CD4-positive, alpha-beta memory T cell (primary cell): ENCODE results near the gene SLC22A23. TPM values are rescaled to one million over a fixed set of nuclear protein-coding genes. Genes with fewer than 3 reads are reported as not detected.

Experiments used
- CTCF ChIA-PET: fragments of 350-600 bp; sonication (Branson Sonifier 250); formaldehyde crosslinking; loops from one replicate; lab custom pipeline; 2021; ENCODE audit warnings: inconsistent platforms; ENCODE audit not compliant: partially characterized antibody; lab: Charles Lee
- POLR2A ChIA-PET: fragments of 350-600 bp; sonication (Branson Sonifier 250); formaldehyde crosslinking; loops from one replicate; lab custom pipeline; 2021; ENCODE audit not compliant: partially characterized antibody; lab: Charles Lee
- DNase-seq, 5 donors: peaks; one replicate each; pipeline versions ENCODE4 v3.0.0 to v3.0.0-alpha.2; 2020 to 2022; ENCODE audit warnings: mixed read lengths in 1 of 5
- H3K27ac ChIP-seq: one replicate; pipeline ENCODE4 v1.7.0; 2013; ENCODE audit warnings: low read depth, low read length
- H3K27me3 ChIP-seq: 2 replicates; pipeline ENCODE4 v1.7.0; 2013; ENCODE audit warnings: mild to moderate bottlenecking, low read length, moderate library complexity; ENCODE audit not compliant: insufficient read depth
- H3K36me3 ChIP-seq: 2 replicates; pipeline ENCODE4 v1.7.0; 2013; ENCODE audit warnings: mild to moderate bottlenecking, low read length, moderate library complexity; ENCODE audit not compliant: insufficient read depth
- H3K4me1 ChIP-seq: 2 replicates; pipeline ENCODE4 v1.7.0; 2013; ENCODE audit warnings: mild to moderate bottlenecking, low read length, moderate library complexity; ENCODE audit not compliant: insufficient read depth
- H3K4me3 ChIP-seq, 2 donors: one replicate each; pipeline ENCODE4 v1.7.0; 2013; ENCODE audit warnings: low read length in 2 of 2, mild to moderate bottlenecking in 1 of 2
- H3K9me3 ChIP-seq, 2 donors: one replicate each; pipeline ENCODE4 v1.7.0; 2013; ENCODE audit warnings: low read length in 2 of 2, control low read depth in 1 of 2; ENCODE audit not compliant: control insufficient read depth in 1 of 2
- H3K27ac Mint-ChIP-seq, 7 donors: one replicate each; pipeline ENCODE4 v1.8.0; 2020 to 2021; ENCODE audit warnings: mixed read lengths in 7 of 7, mild to moderate bottlenecking in 6 of 7, inconsistent platforms in 3 of 7, moderate library complexity in 3 of 7
- H3K27me3 Mint-ChIP-seq, 2 donors: one replicate each; pipeline ENCODE4 v1.8.0; 2020 to 2021; ENCODE audit warnings: mixed read lengths in 2 of 2
- H3K36me3 Mint-ChIP-seq, 2 donors: one replicate each; pipeline ENCODE4 v1.8.0; 2020 to 2021; ENCODE audit warnings: mixed read lengths in 2 of 2, inconsistent platforms in 1 of 2, mild to moderate bottlenecking in 1 of 2
- H3K4me1 Mint-ChIP-seq, 4 donors: one replicate each; pipeline ENCODE4 v1.8.0; 2020 to 2021; ENCODE audit warnings: mixed read lengths in 4 of 4, mild to moderate bottlenecking in 1 of 4
- H3K4me3 Mint-ChIP-seq, 8 donors: one replicate each; pipeline ENCODE4 v1.8.0; 2020 to 2021; ENCODE audit warnings: mixed read lengths in 8 of 8, mild to moderate bottlenecking in 7 of 8, moderate library complexity in 6 of 8, inconsistent platforms in 3 of 8
- H3K9me3 Mint-ChIP-seq, 8 donors: one replicate each; pipeline ENCODE4 v1.8.0; 2020 to 2021; ENCODE audit warnings: mixed read lengths in 8 of 8, mild to moderate bottlenecking in 5 of 8, inconsistent platforms in 3 of 8, moderate library complexity in 1 of 8
- intact Hi-C: fragments of 100-400 bp; cut with micrococcal nuclease; formaldehyde crosslinking; loops from one replicate; pipeline ENCODE4 v1.15.1; 2023
- polyA plus RNA-seq, 2 donors: library from polyadenylated mRNA; unstranded; fragments of 300-500 nt; fragmentation: Illumina TruSeq; gene quantifications; one replicate each; pipeline ENCODE4 v1.2.3, GENCODE V29; 2021
- total RNA-seq, 2 experiments: library from RNA; stranded (reverse); gene quantifications; one replicate each; pipeline ENCODE4 v1.2.3, GENCODE V29; 2021

The SLC22A23 gene
- total and polyA plus RNA-seq, 4 experiments from 2014 or later, result 0.32 to 12.5 (median 5.7) TPM

DNA sequence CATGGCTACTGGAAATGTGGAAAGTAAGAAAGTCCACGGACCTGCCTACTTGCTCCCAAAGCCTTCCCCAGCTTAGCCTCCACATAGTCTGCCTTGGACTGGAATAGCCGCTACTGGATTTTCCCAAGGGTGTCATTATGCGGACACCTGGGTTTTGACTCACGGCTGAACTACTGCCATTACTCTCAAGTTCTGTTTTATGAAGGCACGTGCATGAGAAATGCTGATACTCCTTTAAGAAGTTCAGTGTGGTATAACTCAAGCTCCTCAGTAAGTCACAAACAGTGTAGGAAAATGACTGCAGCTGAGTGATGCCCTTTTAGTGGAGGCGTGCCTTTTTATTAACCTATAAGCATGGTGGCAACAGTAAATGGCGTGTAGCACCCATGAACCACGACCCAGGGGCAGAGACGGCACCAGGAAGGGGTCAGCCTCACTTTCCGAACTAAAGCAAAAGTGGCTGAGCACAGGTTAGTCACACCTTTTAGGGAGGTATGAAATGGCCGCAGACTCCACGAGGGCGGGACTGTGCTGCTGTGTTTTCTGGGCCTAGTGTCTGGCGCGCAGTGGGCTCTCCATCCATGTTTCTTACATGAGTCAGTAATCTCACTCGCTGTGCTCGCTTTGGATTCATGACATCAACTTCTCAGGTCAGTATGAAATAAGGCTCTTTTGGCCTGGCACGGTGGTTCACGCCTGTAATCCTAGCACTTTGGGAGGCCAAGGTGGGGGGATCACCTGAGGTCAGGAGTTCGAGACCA lies 174.2 kb downstream of the SLC22A23 start:
- Mint-ChIP-seq H3K9me3 (no peaks in the 10 kb centered on the region), H3K36me3 (peaks cover 0 to 21% of the 10 kb centered on the region in 2 donors), H3K27me3 (no peaks in the 10 kb centered on the region), H3K4me1 (peaks cover 4 to 10% (median 6%) of the 10 kb centered on the region in 4 donors), H3K27ac (no peak overlapping the region), H3K4me3 (no peak overlapping the region)
- no peak for DNase-seq
- intact Hi-C loops, result no loop called here
- Histone ChIP-seq H3K4me3 (no peak overlapping the region), H3K27ac (no peak overlapping the region), H3K9me3 (no peaks in the 10 kb centered on the region), H3K36me3 (peaks cover 6% of the 10 kb centered on the region), H3K27me3 (no peaks in the 10 kb centered on the region), H3K4me1 (peaks cover 3% of the 10 kb centered on the region)
- CTCF ChIA-PET, result interaction anchor here (0.7 to 16.9 kb wide), 3 partner anchors 10 to 449 kb away, joined by 3 to 242 read pairs (median 5); no protein-coding TSS in a partner anchor
- POLR2A ChIA-PET, result no interaction called here

DNA sequence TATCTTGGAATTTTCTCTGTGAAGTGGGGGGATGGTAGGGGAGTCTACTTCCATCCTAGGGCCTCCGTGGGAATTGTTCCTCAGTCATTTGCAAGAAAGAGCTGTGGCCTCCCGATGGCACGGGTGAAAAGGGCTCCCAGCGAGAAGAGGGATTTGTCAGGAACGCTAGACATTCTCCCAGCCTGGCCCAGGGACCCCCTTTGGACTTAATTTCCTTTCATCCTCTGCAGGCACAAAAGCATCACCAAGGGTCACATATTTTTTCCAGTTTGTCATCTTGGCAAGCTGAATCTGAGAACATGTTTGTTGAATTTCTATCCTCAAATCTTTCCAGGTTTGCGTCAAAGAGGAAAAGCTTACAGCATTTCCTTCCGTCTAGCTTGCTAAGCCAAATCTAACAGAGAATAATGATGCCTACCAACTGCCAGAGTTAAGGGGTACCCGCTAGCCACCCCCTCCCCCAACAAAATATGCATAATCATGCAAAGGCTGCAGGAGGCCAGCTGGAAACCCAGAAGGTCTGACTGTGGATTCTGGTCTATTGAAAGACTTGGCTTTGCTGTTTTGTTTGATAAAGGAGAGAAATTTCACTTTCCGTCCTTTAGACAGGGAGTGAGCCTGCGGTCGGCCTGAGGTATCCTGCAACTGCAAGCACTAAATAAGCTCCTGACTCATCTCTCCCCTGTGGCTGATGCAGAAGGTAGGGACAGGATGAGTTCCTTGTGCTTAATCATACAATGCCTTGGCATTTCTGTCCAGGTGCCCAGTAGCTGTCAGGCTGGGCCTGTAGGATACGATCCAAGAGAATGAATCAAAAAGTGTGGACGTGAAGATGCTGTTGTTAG lies 175.0 kb downstream of the SLC22A23 start:
- H3K27me3 Mint-ChIP-seq, result no peaks in the 10 kb centered on the region
- no peaks in the 10 kb centered on the region for H3K9me3 Mint-ChIP-seq
- Histone ChIP-seq H3K36me3 (peaks cover 6% of the 10 kb centered on the region), H3K9me3 (no peaks in the 10 kb centered on the region), H3K27ac (no peak overlapping the region), H3K4me1 (peaks cover 3% of the 10 kb centered on the region), H3K27me3 (no peaks in the 10 kb centered on the region), H3K4me3 (no peak overlapping the region)
- H3K4me3 Mint-ChIP-seq, result no peak overlapping the region
- ChIA-PET CTCF (interaction anchor here (0.7 to 16.9 kb wide), 6 partner anchors 9 to 449 kb away, joined by 3 to 242 read pairs (median 5); no protein-coding TSS in a partner anchor), POLR2A (no interaction called here)
- peaks cover 4 to 8% (median 6%) of the 10 kb centered on the region in 4 donors for H3K4me1 Mint-ChIP-seq
- intact Hi-C loops, result no loop called here
- peak overlapping the region in 2 of 7 donors; percentile 8 to 10 for H3K27ac Mint-ChIP-seq
- peaks cover 0 to 23% of the 10 kb centered on the region in 2 donors for H3K36me3 Mint-ChIP-seq
- DNase-seq, result no peak

DNA sequence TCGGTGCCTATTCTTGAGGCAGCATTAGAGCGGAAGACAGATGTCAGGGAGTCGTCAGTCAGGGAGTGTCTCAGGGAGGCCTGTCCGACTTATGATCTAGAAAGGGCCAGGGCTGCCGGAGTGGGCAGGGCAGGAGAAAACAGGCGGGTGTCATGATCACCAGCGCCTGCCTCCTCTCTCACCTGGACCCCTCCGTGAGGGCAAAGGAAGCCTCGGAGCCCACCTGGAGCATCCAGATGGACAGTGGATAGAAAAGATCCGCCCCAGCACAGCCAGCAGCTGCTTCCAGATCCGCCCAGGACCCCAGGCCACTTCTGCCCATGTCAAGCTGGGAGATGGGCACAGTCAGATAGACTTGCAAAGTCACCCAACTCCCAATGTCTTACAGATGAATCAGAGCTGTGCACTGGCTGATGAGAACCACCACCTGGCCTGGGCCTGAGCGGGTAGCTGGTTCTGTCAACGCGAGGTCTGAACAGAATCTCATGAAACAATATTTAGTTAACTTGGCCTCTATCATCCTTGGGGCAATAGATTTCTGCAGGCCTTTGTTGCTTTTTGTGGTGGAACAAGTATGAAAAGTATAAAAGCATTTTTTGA lies 175.9 kb downstream of the SLC22A23 start:
- no peak for DNase-seq
- POLR2A ChIA-PET, result no interaction called here
- intact Hi-C loops, result no loop called here

DNA sequence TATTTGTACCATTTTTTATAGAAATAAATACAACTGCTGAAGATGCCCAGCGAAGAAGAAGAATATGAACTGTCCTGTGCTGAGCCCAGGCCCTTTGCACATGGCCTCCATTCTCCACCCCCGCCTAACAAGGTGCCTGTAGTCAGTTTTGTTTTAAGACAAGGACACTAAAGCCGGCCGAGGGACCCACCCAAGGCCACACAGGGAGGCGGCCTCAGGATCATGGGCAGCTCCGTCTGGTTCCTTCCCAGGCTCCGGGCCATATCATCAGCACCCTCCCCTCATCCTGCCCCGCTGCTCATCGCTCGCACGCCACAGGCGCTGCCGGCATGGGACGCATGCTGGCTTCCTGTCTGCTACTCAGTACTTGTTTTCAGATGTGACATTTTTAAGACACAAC lies 176.8 kb downstream of the SLC22A23 start:
- H3K27ac Mint-ChIP-seq, result no peak overlapping the region
- Histone ChIP-seq H3K9me3 (no peaks in the 10 kb centered on the region), H3K4me1 (peaks cover 3% of the 10 kb centered on the region), H3K27me3 (no peaks in the 10 kb centered on the region), H3K36me3 (peaks cover 6% of the 10 kb centered on the region), H3K4me3 (no peak overlapping the region), H3K27ac (no peak overlapping the region)
- no peak overlapping the region for H3K4me3 Mint-ChIP-seq
- CTCF ChIA-PET, result interaction anchor here (0.6 to 16.9 kb wide), 22 partner anchors 10 to 742 kb away, joined by 3 to 242 read pairs (median 4); partner anchors contain the start of genes FAM50B and SLC22A23
- POLR2A ChIA-PET, result interaction anchor here (1.0 to 1.3 kb wide), 3 partner anchors 123 to 453 kb away, joined by 3 to 5 read pairs (median 4); partner anchors contain the start of gene TUBB2A
- H3K9me3 Mint-ChIP-seq, result no peaks in the 10 kb centered on the region
- H3K4me1 Mint-ChIP-seq, result peaks cover 4 to 15% (median 5%) of the 10 kb centered on the region in 4 donors
- peaks cover 0 to 22% of the 10 kb centered on the region in 2 donors for H3K36me3 Mint-ChIP-seq
- DNase-seq, result no peak
- H3K27me3 Mint-ChIP-seq, result no peaks in the 10 kb centered on the region
- intact Hi-C loops, result no loop called here

More for the DNA sequence above, 175.9 kb downstream of the SLC22A23 start:
- Mint-ChIP-seq H3K36me3 (peaks cover 0 to 26% of the 10 kb centered on the region in 2 donors), H3K4me3 (no peak overlapping the region), H3K4me1 (peaks cover 4 to 14% (median 5%) of the 10 kb centered on the region in 4 donors), H3K27me3 (no peaks in the 10 kb centered on the region), H3K9me3 (no peaks in the 10 kb centered on the region), H3K27ac (no peak overlapping the region)
- CTCF ChIA-PET, result interaction anchor here (0.6 to 16.9 kb wide), 7 partner anchors 9 to 450 kb away, joined by 3 to 242 read pairs (median 4); no protein-coding TSS in a partner anchor
- Histone ChIP-seq H3K9me3 (no peaks in the 10 kb centered on the region), H3K4me1 (peaks cover 3% of the 10 kb centered on the region), H3K36me3 (peaks cover 6% of the 10 kb centered on the region), H3K27ac (no peak overlapping the region), H3K27me3 (no peaks in the 10 kb centered on the region), H3K4me3 (no peak overlapping the region)

DNA sequence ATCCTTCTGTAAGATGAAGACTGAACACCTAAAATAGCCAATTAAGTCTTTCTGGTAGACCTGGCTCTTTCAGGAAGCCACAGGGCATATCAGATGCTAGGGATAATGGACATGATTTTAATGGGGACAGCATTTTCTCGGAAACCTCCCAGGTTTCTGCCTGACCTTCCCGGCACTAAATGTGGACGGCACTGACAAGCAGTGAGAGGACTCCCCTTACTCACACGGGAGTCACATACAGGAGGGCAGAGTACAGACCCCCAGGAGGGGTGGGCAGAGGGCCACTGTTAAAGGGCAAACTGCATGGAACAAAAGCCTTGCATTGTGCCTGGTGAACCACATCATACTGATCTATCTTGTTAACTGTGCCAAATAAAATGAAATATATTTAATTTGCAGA lies 178.2 kb downstream of the SLC22A23 start:
- intact Hi-C loops, result loop anchor here (1.0 to 5.0 kb wide), 5 partner anchors 79 to 454 kb away; partner anchors contain the start of gene SLC22A23
- Histone ChIP-seq H3K9me3 (no peaks in the 10 kb centered on the region), H3K36me3 (peaks cover 6% of the 10 kb centered on the region), H3K27ac (no peak overlapping the region), H3K4me1 (peaks cover 3% of the 10 kb centered on the region), H3K4me3 (no peak overlapping the region), H3K27me3 (no peaks in the 10 kb centered on the region)
- peak overlapping the region in 2 of 7 donors; percentile 9 to 23 for H3K27ac Mint-ChIP-seq
- CTCF ChIA-PET, result interaction anchor here (1.3 to 16.9 kb wide), 3 partner anchors 16 to 453 kb away, joined by 3 to 242 read pairs (median 15); no protein-coding TSS in a partner anchor
- no peak overlapping the region for H3K4me3 Mint-ChIP-seq
- H3K27me3 Mint-ChIP-seq, result no peaks in the 10 kb centered on the region
- H3K36me3 Mint-ChIP-seq, result peaks cover 0 to 24% of the 10 kb centered on the region in 2 donors
- no peaks in the 10 kb centered on the region for H3K9me3 Mint-ChIP-seq
- POLR2A ChIA-PET, result no interaction called here
- H3K4me1 Mint-ChIP-seq, result peaks cover 6 to 17% (median 8%) of the 10 kb centered on the region in 4 donors
- DNase-seq, result no peak

DNA sequence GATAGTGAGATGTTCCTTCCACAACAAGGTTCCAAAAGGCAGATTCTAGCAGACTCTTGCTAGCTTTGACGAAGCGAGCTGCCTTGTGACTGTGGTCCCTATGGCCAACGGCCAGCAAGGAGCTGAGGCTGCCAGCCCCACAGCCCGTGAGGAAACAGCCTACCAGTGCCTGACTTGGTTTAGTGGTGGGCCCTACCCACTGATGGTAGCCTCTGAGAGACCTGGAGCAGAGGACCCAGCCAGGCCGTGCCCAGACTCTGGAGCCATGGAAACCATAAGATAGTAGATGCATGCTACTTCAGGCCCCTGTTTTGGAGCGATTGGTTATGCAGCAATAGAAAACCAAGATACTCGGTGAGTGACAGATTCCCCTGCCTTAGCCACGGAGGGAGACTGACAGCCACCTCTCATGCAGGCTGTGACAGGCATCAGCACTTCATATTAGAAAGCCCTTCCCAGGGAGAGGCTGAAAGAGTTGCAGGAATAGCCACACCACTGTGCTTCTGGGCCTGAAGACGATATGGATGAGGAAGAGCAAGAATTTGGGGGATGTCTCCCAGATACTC lies 178.9 kb downstream of the SLC22A23 start:
- Histone ChIP-seq H3K27ac (no peak overlapping the region), H3K27me3 (no peaks in the 10 kb centered on the region), H3K4me3 (no peak overlapping the region), H3K4me1 (peaks cover 3% of the 10 kb centered on the region), H3K9me3 (no peaks in the 10 kb centered on the region), H3K36me3 (peaks cover 6% of the 10 kb centered on the region)
- Mint-ChIP-seq H3K4me1 (peaks cover 6 to 21% (median 10%) of the 10 kb centered on the region in 4 donors), H3K27ac (peak overlapping the region in 2 of 7 donors; percentile 9 to 12), H3K9me3 (no peaks in the 10 kb centered on the region), H3K36me3 (peaks cover 0 to 20% of the 10 kb centered on the region in 2 donors), H3K27me3 (no peaks in the 10 kb centered on the region), H3K4me3 (no peak overlapping the region)
- ChIA-PET CTCF (interaction anchor here (16.9 kb wide), 1 partner anchor 453 kb away, joined by 242 read pairs; no protein-coding TSS in a partner anchor), POLR2A (no interaction called here)
- intact Hi-C loops, result loop anchor here (2.0 to 5.0 kb wide), 2 partner anchors 79 to 133 kb away; no protein-coding TSS in a partner anchor
- DNase-seq, result no peak
